Adrenal gland (tissue), 5 donors: ENCODE measurements around the gene TAOK2.

ENCODE experiments used
- POLR2A ChIP-seq, 2 donors: fragments of 450-650 bp; IDR thresholded peaks; one replicate each; pipeline ENCODE4 v1.6.1; 2017; ENCODE audit warnings: antibody characterized with exemption in 2 of 2, mild to moderate bottlenecking in 2 of 2, moderate library complexity in 1 of 2
- TF ChIP-seq, protein P1 (sequence below), 6 experiments: fragments of 450-650 bp in 4 of 6; fragments of 200-600 bp in 2 of 6; sonication (generic) in 1 of 6; IDR thresholded peaks; 1 replicate in 5 of 6; 2 replicates in 1 of 6; pipeline versions ENCODE4 v1.5.1 to v1.8.0; 2016 to 2021; ENCODE audit warnings: antibody characterized with exemption in 6 of 6, mild to moderate bottlenecking in 2 of 6, moderate library complexity in 1 of 6
- donor health status: DM: no; HTN: no; CAD: no.

DNA sequence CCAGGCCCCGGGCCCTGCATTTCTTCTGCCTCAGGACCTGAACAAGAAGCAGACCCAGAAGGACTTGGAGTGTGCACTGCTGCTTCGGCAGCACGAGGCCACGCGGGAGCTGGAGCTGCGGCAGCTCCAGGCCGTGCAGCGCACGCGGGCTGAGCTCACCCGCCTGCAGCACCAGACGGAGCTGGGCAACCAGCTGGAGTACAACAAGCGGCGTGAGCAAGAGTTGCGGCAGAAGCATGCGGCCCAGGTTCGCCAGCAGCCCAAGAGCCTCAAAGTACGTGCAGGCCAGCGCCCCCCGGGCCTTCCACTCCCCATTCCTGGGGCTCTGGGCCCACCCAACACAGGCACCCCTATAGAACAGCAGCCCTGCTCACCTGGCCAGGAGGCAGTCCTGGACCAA, 12.6 kb downstream of the TAOK2 start:
- TF ChIP-seq, protein P1, sequence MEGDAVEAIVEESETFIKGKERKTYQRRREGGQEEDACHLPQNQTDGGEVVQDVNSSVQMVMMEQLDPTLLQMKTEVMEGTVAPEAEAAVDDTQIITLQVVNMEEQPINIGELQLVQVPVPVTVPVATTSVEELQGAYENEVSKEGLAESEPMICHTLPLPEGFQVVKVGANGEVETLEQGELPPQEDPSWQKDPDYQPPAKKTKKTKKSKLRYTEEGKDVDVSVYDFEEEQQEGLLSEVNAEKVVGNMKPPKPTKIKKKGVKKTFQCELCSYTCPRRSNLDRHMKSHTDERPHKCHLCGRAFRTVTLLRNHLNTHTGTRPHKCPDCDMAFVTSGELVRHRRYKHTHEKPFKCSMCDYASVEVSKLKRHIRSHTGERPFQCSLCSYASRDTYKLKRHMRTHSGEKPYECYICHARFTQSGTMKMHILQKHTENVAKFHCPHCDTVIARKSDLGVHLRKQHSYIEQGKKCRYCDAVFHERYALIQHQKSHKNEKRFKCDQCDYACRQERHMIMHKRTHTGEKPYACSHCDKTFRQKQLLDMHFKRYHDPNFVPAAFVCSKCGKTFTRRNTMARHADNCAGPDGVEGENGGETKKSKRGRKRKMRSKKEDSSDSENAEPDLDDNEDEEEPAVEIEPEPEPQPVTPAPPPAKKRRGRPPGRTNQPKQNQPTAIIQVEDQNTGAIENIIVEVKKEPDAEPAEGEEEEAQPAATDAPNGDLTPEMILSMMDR (IDR thresholded peaks at IDR 0.05): no peak
- TF ChIP-seq POLR2A (IDR thresholded peaks at IDR 0.05): no peak
